ACC112 (cell line): Measurements from ENCODE around the gene MICAL1.

Experiments used
- H2AFZ ChIP-seq: fragments of 200-600 bp; sonication (generic); one replicate; pipeline ENCODE4 v1.6.0; 2017; ENCODE audit warnings: antibody characterized with exemption, low read length; ENCODE audit not compliant: unreplicated experiment
- H3K27ac ChIP-seq: fragments of 200-600 bp; sonication (generic); 2 replicates; pipeline ENCODE4 v1.5.1; 2014; ENCODE audit warnings: low read depth, mild to moderate bottlenecking, antibody characterized with exemption, low read length, moderate library complexity
- H3K27me3 ChIP-seq: fragments of 200-600 bp; sonication (generic); 2 replicates; pipeline ENCODE4 v1.6.1; 2014; ENCODE audit warnings: mild to moderate bottlenecking, antibody characterized with exemption, low read length, moderate library complexity, mixed read lengths; ENCODE audit not compliant: insufficient read depth
- H3K36me3 ChIP-seq: fragments of 200-600 bp; sonication (generic); 2 replicates; pipeline ENCODE4 v1.6.1; 2016; ENCODE audit warnings: mild to moderate bottlenecking, antibody characterized with exemption, low read length, moderate library complexity, mixed read lengths; ENCODE audit not compliant: insufficient read depth
- H3K4me1 ChIP-seq: fragments of 200-600 bp; sonication (generic); one replicate; pipeline ENCODE4 v1.6.1; 2016; ENCODE audit warnings: low read length, mixed read lengths; ENCODE audit not compliant: insufficient read depth, unreplicated experiment, control insufficient read depth
- H3K4me3 ChIP-seq: fragments of 200-600 bp; sonication (generic); 2 replicates; pipeline ENCODE4 v1.5.1; 2014; ENCODE audit warnings: mild to moderate bottlenecking, low read depth, low read length
- H3K79me2 ChIP-seq: fragments of 200-600 bp; sonication (generic); one replicate; pipeline ENCODE4 v1.6.0; 2016; ENCODE audit warnings: low read length; ENCODE audit not compliant: control insufficient read depth, unreplicated experiment, insufficient read depth

MICAL1 gene

DNA sequence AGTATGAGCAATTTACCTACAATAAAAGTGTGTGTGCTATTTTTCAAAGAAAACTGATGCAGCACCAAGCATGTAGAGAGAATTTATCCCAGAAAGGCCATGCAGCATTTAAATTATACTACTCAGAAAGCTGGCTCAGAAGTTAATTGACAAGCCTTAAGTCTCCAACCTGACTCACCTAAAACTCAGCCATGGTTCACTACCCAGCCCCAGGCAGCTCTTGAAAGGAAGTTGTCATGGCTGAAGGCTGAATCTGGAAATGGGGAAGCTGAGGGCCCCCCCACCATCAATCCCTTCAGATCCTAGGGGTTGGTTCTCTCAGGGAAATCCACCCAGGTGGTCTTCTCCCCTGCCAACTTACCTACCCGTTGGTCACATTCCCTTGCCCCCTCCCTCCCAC, 34.8 kb downstream of the MICAL1 start:
- Histone ChIP-seq H3K36me3 (no peaks in the 10 kb centered on the region), H3K27ac (no peak overlapping the region), H3K4me1 (peaks cover 11% of the 10 kb centered on the region), H3K4me3 (no peak overlapping the region), H2AFZ (no peak overlapping the region), H3K27me3 (no peaks in the 10 kb centered on the region), H3K79me2 (no peaks in the 10 kb centered on the region)

DNA sequence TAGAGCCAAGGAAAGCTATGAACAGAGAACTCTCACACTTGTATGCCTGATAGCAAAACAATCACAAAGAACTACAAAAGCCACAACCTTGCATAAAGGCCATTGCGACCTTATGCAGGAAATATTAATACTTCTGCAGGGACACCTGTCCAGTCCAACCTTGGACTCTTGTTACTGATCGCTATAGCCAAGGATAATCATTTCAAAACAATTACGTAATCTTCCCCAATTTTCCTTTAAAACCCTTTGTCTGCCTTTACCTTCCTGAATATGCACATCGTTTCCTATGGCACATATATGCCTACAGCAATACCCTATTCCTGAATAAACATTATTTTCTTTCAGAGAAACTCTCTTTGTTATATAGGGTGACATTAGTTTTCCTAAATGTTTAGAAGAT, 37.9 kb downstream of the MICAL1 start:
- no peaks in the 10 kb centered on the region for H3K79me2 ChIP-seq

DNA sequence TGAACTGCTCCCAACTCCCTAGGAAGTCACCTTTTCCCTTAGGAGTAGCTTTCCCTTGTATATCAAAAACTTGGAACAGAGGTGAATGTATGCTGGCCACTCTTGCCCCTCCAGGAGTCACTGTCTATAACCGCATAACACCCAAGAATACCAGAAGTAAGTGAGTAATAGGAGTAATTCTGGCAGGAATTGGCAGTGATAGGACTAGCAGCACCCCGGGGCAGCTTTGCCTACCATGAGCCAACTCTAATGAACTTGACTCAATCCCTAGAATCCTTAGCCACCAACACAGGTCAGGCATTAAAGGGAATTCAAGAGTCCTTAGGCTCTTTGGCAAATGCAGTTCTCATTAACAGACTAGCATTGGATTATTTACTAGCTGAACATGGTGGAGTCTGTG, 44.5 kb downstream of the MICAL1 start:
- Histone ChIP-seq H3K4me1 (no peaks in the 10 kb centered on the region), H3K36me3 (no peaks in the 10 kb centered on the region), H3K27me3 (peaks cover 4% of the 10 kb centered on the region; the same call in 1 of the 2 replicates), H3K4me3 (no peak overlapping the region), H2AFZ (no peak overlapping the region), H3K27ac (no peak overlapping the region), H3K79me2 (no peaks in the 10 kb centered on the region)

More for the DNA sequence above, 37.9 kb downstream of the MICAL1 start:
- H2AFZ ChIP-seq, result no peak overlapping the region
- no peaks in the 10 kb centered on the region for H3K27me3 ChIP-seq
- no peak overlapping the region for H3K4me3 ChIP-seq
- no peaks in the 10 kb centered on the region for H3K36me3 ChIP-seq
- H3K27ac ChIP-seq, result no peak overlapping the region
- H3K4me1 ChIP-seq, result no peaks in the 10 kb centered on the region

DNA sequence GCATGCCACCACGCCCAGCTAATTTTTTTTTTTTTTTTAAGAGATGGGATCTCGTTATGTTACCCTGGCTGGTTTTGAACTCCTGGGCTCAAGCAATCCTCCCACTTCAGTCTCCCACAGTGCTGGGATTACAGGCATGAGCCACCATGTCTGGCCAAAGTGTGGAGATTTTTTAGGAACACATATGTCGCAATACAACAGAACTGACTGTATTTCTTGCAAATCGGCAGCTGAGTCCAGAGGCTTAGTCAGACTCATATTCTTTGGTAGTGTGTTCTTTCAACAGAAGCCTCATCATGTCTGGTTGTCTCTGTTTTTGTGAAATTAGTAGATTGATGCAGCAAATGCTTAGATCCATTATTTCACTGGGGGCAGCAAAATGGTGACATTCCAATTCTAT, 49.4 kb downstream of the MICAL1 start:
- Histone ChIP-seq H3K27me3 (peaks cover 3% of the 10 kb centered on the region; the same call in 1 of the 2 replicates), H3K79me2 (no peaks in the 10 kb centered on the region), H3K4me1 (no peaks in the 10 kb centered on the region)

DNA sequence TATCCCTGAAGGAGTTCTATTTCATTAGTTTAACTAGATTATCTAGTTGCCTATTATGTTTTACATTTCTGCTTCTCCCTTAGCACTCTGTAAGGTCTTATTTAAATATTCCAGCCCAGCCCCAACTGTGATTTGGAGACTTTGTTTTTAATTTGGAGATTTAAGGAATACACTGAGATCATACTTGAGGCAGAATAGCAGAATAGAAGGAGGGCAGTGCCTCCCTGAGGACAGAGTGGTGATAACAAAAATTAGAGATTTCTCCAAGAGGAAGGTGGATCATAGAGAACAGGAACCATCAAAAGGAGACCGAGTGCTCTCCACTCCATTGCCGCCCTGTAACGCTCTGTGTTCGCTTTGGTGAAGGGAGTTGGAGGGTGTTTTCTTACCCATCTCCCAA, 58.6 kb downstream of the MICAL1 start:
- Histone ChIP-seq H2AFZ (no peak overlapping the region), H3K4me3 (no peak overlapping the region), H3K4me1 (no peaks in the 10 kb centered on the region), H3K27me3 (no peaks in the 10 kb centered on the region), H3K27ac (no peak overlapping the region), H3K79me2 (no peaks in the 10 kb centered on the region), H3K36me3 (no peaks in the 10 kb centered on the region)

More for the DNA sequence above, 49.4 kb downstream of the MICAL1 start:
- H2AFZ ChIP-seq, result no peak overlapping the region
- no peak overlapping the region for H3K4me3 ChIP-seq
- no peak overlapping the region for H3K27ac ChIP-seq
- H3K36me3 ChIP-seq, result no peaks in the 10 kb centered on the region

DNA sequence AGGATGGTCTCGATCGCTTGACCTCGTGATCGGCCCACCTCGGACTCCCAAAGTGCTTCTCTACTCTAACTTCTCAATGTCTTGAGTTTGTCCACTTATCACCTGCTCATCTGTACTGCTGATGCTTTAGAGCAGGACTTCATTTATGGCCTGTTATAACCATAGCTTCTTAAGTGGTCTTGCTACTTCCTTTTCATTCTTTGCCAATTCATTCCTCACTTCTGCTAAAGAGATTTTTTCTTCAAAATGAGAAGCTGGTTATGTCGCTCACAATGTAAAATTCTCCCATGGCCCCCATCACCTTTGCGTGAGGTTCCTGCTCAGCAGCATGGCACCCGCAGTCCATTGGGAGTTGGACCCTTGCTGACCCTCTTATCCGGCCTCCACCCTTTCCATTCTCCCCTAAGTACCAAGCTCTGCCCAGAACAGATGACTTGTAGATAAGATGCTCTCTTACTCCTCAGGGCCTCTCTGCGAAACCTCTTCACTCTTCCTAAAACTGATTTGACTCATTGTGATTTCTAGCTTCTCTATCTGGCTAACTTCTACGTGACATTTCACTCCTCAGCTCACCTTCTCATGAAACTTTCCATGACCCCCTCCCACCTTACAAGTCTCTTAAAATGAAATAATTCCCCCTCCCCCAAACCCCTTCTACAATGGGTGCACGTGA, 59.4 kb downstream of the MICAL1 start:
- no peak overlapping the region for H2AFZ ChIP-seq
- no peaks in the 10 kb centered on the region for H3K79me2 ChIP-seq
- no peak overlapping the region for H3K27ac ChIP-seq
- H3K36me3 ChIP-seq, result no peaks in the 10 kb centered on the region
- H3K27me3 ChIP-seq, result no peaks in the 10 kb centered on the region
- H3K4me3 ChIP-seq, result no peak overlapping the region
- H3K4me1 ChIP-seq, result no peaks in the 10 kb centered on the region
